ENCODE results near the gene TBC1D22A. TPM values are rescaled to one million over a fixed set of nuclear protein-coding genes. Genes with fewer than 3 reads are reported as not detected.

The TBC1D22A gene
- total RNA-seq, 6 experiments from 2014 or later: 10.9 to 18.1 (median 14.0) TPM

DNA sequence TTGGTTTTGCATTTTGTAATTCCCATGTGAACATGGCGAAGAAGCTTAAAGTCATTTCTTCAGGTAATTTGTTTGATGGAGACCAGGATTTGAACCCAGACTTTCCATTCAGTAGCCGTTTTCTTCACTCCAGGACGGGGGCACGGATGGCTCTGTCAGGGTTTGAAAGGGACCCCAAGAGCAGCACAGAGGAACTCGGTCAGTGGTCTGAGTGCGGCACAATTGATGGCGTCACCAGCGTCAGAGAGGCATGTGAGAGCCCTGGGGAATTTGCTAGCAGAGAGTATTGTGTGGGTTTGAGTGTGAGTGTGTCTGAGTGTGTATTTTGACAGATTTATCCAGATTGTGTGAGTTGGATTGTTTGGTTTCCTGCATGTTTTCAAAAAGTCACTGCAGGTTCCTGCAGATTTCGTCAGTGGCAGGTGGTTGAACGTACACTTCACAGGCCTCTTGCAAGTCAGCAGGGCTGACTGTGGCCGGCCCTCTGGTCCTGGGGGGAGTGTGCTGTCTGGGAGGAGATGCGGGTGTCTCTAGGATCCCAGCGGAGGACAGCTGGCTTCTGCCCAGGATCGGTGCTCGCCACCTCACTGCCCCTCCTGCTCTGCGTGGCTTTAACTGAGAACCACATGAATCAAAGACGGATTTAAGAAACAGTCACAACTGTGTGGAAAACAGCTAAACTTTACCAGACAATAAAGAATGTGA, 199.3 kb downstream of the TBC1D22A start:
- H3K36me3 ChIP-seq: no peaks in the 10 kb centered on the region
- DNase-seq (no peak), ATAC-seq (no peak)
- 89% methylated on average over 9 of the region's 17 CpGs for WGBS (ENCODE audit: insufficient coverage, low coverage, low lambda C conversion rate, missing lambda C conversion rate)
- no peaks in the 10 kb centered on the region for H3K4me1 ChIP-seq
- H3K9me3 ChIP-seq: no peaks in the 10 kb centered on the region
- intact Hi-C loops (cut with DNase I): no loop called here
- H3K4me3 ChIP-seq: no peak overlapping the region
- no peak overlapping the region for H3K27ac ChIP-seq
- H3K27me3 ChIP-seq: no peaks in the 10 kb centered on the region
- no peak for TF ChIP-seq POLR2A (IDR thresholded peaks at IDR 0.05)
- TF ChIP-seq, protein P1, sequence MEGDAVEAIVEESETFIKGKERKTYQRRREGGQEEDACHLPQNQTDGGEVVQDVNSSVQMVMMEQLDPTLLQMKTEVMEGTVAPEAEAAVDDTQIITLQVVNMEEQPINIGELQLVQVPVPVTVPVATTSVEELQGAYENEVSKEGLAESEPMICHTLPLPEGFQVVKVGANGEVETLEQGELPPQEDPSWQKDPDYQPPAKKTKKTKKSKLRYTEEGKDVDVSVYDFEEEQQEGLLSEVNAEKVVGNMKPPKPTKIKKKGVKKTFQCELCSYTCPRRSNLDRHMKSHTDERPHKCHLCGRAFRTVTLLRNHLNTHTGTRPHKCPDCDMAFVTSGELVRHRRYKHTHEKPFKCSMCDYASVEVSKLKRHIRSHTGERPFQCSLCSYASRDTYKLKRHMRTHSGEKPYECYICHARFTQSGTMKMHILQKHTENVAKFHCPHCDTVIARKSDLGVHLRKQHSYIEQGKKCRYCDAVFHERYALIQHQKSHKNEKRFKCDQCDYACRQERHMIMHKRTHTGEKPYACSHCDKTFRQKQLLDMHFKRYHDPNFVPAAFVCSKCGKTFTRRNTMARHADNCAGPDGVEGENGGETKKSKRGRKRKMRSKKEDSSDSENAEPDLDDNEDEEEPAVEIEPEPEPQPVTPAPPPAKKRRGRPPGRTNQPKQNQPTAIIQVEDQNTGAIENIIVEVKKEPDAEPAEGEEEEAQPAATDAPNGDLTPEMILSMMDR (IDR thresholded peaks at IDR 0.05): no peak

DNA sequence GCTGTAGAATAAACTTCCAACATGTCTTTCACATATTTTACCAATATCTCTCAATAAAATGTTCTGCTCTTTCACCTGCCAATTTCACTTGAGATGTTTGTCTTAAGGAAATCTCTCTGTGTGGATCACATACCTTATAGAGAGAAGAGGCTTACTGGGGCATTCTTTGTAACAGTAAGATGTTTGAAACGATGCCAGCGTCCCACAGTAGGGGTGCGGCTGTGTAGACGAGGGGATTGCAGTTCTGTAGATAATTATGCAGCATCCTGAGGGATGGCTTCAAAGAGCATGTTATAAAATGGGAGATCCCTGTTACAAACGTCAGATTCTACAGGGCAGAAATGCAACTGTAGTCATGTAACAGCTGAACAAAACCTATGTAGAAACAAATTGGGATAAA, 200.0 kb downstream of the TBC1D22A start:
- H3K4me1 ChIP-seq: no peaks in the 10 kb centered on the region
- TF ChIP-seq POLR2A (IDR thresholded peaks at IDR 0.05): no peak
- TF ChIP-seq, protein P1 (IDR thresholded peaks at IDR 0.05): no peak

DNA sequence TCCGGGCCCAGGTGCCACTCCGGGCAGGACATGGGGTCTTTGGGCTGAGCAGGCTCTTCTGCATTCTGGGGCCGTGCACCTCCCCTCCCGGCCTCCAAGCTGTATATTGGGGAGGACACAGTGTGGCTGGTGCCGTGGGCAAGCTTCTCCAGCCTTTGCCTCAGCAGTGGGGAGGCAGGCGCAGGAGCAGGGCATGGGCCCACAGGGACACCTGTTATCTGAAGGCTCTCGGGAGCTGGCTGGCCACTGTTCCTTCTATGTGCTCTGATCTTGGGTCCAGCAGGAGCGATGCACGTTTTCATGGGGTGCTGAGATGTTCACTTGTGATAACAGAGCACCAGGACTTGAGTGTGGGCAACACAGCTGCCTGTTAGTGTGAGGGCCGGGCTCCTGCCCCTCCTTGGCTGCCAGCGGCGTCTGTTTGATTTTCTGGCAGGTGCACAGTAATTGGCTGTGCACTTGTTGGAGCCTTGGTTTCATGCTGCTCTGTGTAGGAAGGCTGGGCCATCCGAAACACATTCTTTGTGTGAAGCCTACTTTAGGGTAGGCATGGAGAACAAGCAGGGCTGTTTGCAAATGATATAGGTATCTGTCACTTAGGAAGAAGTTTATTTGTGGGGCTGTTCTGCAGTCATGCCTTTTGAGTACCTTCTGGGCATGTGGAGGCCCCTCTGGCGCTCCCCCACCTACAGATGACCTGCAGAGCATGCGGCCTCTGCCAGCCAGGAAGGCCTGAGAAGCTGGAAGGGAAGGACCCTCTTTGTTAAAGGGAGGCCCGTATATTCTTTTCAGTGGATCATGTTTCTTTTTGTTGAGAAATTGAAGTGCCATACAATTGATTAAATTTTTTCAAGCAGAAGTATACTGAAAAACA, 201.5 kb downstream of the TBC1D22A start:
- no peaks in the 10 kb centered on the region for H3K36me3 ChIP-seq
- H3K4me3 ChIP-seq: no peak overlapping the region
- TF ChIP-seq, protein P1 (IDR thresholded peaks at IDR 0.05): no peak
- no peak for TF ChIP-seq POLR2A (IDR thresholded peaks at IDR 0.05)
- no peaks in the 10 kb centered on the region for H3K9me3 ChIP-seq
- no peak overlapping the region for H3K27ac ChIP-seq
- WGBS (ENCODE audit: insufficient coverage, low coverage, low lambda C conversion rate, missing lambda C conversion rate): 56% methylated on average over 1 of the region's 16 CpGs
- H3K4me1 ChIP-seq: no peaks in the 10 kb centered on the region
- peak in 1 of 3 donors; percentile 36 for DNase-seq
- H3K27me3 ChIP-seq: no peaks in the 10 kb centered on the region
- ATAC-seq: peak in 1 of 4 donors; percentile 13
- intact Hi-C loops (cut with DNase I): no loop called here

More for the DNA sequence above, 200.0 kb downstream of the TBC1D22A start:
- no peak overlapping the region for H3K4me3 ChIP-seq
- H3K27ac ChIP-seq: no peak overlapping the region
- H3K27me3 ChIP-seq: no peaks in the 10 kb centered on the region
- no peaks in the 10 kb centered on the region for H3K9me3 ChIP-seq
- no peaks in the 10 kb centered on the region for H3K36me3 ChIP-seq
- DNase-seq (no peak), ATAC-seq (no peak)
- 76% methylated on average over 5 of the region's 5 CpGs for WGBS (ENCODE audit: insufficient coverage, low coverage, low lambda C conversion rate, missing lambda C conversion rate)
- intact Hi-C loops (cut with DNase I): no loop called here

DNA sequence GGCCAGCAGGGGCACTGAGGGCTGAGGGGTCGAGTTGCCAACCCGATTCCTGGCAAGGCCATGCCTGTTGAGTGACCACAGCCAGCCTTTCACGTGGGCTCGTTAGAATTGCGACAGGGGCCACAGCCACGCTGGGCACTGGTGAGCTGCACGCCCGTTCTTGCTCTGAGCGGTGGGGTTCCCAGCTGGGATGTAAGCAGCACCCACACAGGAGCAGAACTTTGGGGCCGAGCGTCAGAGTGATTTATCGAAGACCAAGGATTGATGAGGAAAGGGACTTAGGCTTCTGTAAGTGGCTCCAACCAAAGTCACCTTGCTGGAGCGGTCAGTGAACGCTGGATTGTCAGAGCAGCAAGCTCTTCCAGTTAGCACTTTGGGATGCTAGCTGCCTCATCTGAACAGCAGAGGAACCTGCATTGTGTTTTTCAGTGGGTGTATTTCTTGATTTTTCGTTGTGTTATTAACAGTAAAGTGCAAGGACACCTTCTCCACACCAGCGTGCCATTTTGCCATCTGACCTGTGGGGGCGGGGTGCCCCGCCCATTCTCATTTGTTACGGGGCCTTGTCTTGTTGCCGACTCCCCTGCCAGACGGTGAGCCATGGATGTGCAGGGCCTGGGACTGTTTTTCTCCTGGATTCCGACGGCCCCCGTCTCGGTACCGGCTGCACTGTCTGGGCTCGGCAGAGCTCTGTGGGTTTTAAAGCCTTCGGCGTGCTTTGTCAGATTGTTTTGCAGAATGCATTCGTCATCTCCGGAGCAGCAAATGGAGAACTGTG, 202.5 kb downstream of the TBC1D22A start:
- 89% methylated on average over 17 of the region's 31 CpGs for WGBS (ENCODE audit: insufficient coverage, low coverage, low lambda C conversion rate, missing lambda C conversion rate)
- no peaks in the 10 kb centered on the region for H3K27me3 ChIP-seq
- intact Hi-C loops (cut with DNase I): no loop called here
- no peak overlapping the region for H3K27ac ChIP-seq
- H3K36me3 ChIP-seq: no peaks in the 10 kb centered on the region
- no peak for ATAC-seq
- no peaks in the 10 kb centered on the region for H3K4me1 ChIP-seq
- no peaks in the 10 kb centered on the region for H3K9me3 ChIP-seq
- H3K4me3 ChIP-seq: no peak overlapping the region
- DNase-seq: no peak
- TF ChIP-seq, protein P1 (IDR thresholded peaks at IDR 0.05): no peak
- no peak for TF ChIP-seq POLR2A (IDR thresholded peaks at IDR 0.05)

Data from right lobe of liver (tissue), 6 donors.